Loucy (cell line): Measurements from ENCODE around the gene SLX4.

Source experiments
- EZH2phosphoT487 ChIP-seq: fragments of 200-600 bp; IDR thresholded peaks from 2 replicates; pipeline ENCODE4 v1.6.1; 2018; ENCODE audit warnings: antibody characterized with exemption, mild to moderate bottlenecking, moderate library complexity, borderline replicate concordance
- TF ChIP-seq, protein P1 (sequence below): fragments of 200-600 bp; sonication (generic); conservative IDR thresholded peaks from 2 replicates; pipeline ENCODE4 v1.5.1; 2014; ENCODE audit warnings: mild to moderate bottlenecking, antibody characterized with exemption, low read length

GRCh38 chr16:3591436-3591803 lies 20.0 kb downstream of the SLX4 start:
- TF ChIP-seq, protein P1, sequence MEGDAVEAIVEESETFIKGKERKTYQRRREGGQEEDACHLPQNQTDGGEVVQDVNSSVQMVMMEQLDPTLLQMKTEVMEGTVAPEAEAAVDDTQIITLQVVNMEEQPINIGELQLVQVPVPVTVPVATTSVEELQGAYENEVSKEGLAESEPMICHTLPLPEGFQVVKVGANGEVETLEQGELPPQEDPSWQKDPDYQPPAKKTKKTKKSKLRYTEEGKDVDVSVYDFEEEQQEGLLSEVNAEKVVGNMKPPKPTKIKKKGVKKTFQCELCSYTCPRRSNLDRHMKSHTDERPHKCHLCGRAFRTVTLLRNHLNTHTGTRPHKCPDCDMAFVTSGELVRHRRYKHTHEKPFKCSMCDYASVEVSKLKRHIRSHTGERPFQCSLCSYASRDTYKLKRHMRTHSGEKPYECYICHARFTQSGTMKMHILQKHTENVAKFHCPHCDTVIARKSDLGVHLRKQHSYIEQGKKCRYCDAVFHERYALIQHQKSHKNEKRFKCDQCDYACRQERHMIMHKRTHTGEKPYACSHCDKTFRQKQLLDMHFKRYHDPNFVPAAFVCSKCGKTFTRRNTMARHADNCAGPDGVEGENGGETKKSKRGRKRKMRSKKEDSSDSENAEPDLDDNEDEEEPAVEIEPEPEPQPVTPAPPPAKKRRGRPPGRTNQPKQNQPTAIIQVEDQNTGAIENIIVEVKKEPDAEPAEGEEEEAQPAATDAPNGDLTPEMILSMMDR: no peak
- no peak for TF ChIP-seq EZH2phosphoT487
